ENCODE results near the gene FBXO31. TPM values are rescaled to one million over a fixed set of nuclear protein-coding genes. Genes with fewer than 3 reads are reported as not detected.

The FBXO31 gene
- total RNA-seq, 1 donor from 2014 or later: 21.6 TPM

DNA sequence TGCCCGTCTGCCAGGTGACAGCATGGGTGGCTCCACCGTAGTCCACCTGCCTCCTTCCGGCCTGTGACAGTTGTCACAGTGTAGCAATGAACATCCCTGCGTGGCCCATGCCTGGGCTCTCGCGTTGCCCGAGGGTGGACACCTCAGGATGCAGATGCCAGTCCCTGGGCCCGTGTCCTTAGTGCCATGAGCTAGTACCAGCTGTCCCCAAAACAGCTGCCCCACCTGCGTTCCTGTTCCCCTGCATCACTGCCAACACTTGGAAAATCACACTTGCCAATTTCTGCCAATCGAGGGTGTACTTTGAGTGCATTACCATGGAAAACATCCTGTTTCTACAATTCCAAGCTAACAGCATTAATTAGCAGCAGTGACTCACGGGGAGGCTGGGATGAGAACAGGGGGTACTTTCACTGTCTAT, 57.4 kb downstream of the FBXO31 start:
- DNase-seq (ENCODE audit: low spot score, unreplicated experiment): no peak
- no peaks in the 10 kb centered on the region for H3K9me3 Mint-ChIP-seq (ENCODE audit: low read depth)
- peaks cover 3% of the 10 kb centered on the region for H3K36me3 Mint-ChIP-seq (ENCODE audit: insufficient read depth)
- no peak overlapping the region for H3K4me3 Mint-ChIP-seq (ENCODE audit: low read depth)
- no peaks in the 10 kb centered on the region for H3K27me3 Mint-ChIP-seq
- H3K27ac Mint-ChIP-seq: no peak overlapping the region
- TF ChIP-seq CTCF (IDR thresholded peaks at IDR 0.05; ENCODE audit: unreplicated experiment): no peak
- H3K4me1 Mint-ChIP-seq (ENCODE audit: low read depth): no peaks in the 10 kb centered on the region

DNA sequence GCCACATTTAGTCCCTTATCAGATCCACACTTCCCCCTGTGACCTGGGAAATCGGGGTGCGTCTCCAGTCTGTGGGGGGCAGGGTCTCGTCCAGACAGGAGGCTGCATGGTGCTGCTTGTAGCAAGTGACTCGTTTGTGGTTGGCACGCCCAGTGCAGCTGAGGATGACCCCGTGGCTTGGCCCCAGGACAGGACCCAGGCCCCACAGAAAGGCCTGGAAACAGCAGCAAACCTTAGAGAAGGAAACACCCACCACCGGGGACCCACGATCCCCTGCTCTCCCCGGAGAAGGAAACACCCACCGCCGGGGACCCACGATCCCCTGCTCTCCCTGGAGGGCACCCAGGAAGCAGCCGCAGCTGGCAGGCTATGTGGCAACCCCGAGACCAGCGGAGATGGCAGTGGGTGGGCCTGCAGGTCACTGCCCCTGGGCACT, 58.1 kb downstream of the FBXO31 start:
- no peak for TF ChIP-seq CTCF (IDR thresholded peaks at IDR 0.05; ENCODE audit: unreplicated experiment)
- DNase-seq (ENCODE audit: low spot score, unreplicated experiment): no peak
- Mint-ChIP-seq H3K4me1 (ENCODE audit: low read depth) (no peaks in the 10 kb centered on the region), H3K9me3 (ENCODE audit: low read depth) (no peaks in the 10 kb centered on the region), H3K4me3 (ENCODE audit: low read depth) (no peak overlapping the region), H3K27ac (no peak overlapping the region), H3K27me3 (no peaks in the 10 kb centered on the region), H3K36me3 (ENCODE audit: insufficient read depth) (peaks cover 2% of the 10 kb centered on the region)

DNA sequence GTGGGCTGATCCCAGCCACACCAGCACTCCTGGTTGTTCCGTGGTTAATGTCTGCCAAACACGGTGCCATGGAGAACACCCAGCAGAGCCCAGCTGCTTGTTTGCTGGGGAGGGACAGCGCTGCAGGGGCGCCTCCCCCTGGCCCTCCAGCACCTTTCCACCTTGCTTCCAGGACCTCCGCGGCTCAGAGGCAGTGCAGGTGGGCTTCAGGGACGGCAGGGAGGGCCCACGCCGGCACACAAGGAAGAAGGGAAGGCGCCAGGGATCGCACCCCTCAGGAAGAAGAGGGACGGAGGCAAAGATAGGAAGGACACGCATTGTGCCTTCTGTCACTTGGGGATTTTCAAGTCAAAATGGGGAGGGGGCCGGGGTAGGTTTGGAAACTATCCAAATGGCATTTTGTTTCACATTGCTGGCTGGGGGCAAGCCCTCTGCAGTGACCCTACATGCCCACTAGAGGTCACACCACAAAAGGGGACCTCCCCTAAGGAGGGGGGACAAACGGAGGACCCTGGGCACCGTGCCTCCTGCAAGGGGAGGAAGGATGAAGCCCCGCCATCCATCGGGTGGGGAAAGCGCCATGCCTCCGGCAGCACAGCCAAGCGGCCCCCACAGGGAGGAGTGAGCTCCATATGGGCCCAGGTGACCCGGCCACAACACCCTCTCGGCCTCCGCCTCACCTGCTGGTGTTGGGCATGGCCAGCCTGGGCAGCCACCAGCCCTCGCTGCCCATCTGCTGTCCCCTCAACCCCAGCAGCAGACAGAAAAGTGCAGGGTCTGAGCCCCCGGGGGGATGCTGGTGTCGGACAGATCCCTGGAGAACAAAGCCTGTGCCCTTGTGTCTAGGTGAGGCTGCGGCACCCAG, 58.9 kb downstream of the FBXO31 start:
- H3K36me3 Mint-ChIP-seq (ENCODE audit: insufficient read depth): no peaks in the 10 kb centered on the region
- no peaks in the 10 kb centered on the region for H3K4me1 Mint-ChIP-seq (ENCODE audit: low read depth)
- no peak overlapping the region for H3K27ac Mint-ChIP-seq
- peak; percentile 88 for TF ChIP-seq CTCF (IDR thresholded peaks at IDR 0.05; ENCODE audit: unreplicated experiment)
- no peaks in the 10 kb centered on the region for H3K27me3 Mint-ChIP-seq
- H3K9me3 Mint-ChIP-seq (ENCODE audit: low read depth): no peaks in the 10 kb centered on the region
- DNase-seq (ENCODE audit: low spot score, unreplicated experiment): peak; percentile 34
- no peak overlapping the region for H3K4me3 Mint-ChIP-seq (ENCODE audit: low read depth)

GRCh38 chr16:87323727-87324410, 59.7 kb downstream of the FBXO31 start:
- no peak for TF ChIP-seq CTCF (IDR thresholded peaks at IDR 0.05; ENCODE audit: unreplicated experiment)
- Mint-ChIP-seq H3K9me3 (ENCODE audit: low read depth) (no peaks in the 10 kb centered on the region), H3K27ac (no peak overlapping the region), H3K36me3 (ENCODE audit: insufficient read depth) (no peaks in the 10 kb centered on the region), H3K4me3 (ENCODE audit: low read depth) (no peak overlapping the region), H3K27me3 (no peaks in the 10 kb centered on the region), H3K4me1 (ENCODE audit: low read depth) (no peaks in the 10 kb centered on the region)
- no peak for DNase-seq (ENCODE audit: low spot score, unreplicated experiment)

GRCh38 chr16:87322833-87323726, 60.5 kb downstream of the FBXO31 start:
- Mint-ChIP-seq H3K4me3 (ENCODE audit: low read depth) (no peak overlapping the region), H3K36me3 (ENCODE audit: insufficient read depth) (no peaks in the 10 kb centered on the region), H3K27ac (no peak overlapping the region), H3K4me1 (ENCODE audit: low read depth) (peaks cover 8% of the 10 kb centered on the region), H3K27me3 (no peaks in the 10 kb centered on the region), H3K9me3 (ENCODE audit: low read depth) (no peaks in the 10 kb centered on the region)
- TF ChIP-seq CTCF (IDR thresholded peaks at IDR 0.05; ENCODE audit: unreplicated experiment): no peak
- DNase-seq (ENCODE audit: low spot score, unreplicated experiment): no peak

Data from progenitor cell of endocrine pancreas (in vitro differentiated cells).